Hepatic stellate cell (primary cell): ENCODE data around the gene TMEM63C.

Source experiments
- DNase-seq: peaks from one replicate; pipeline ENCODE4 v3.0.0; 2011; ENCODE audit warnings: low spot score

Gene TMEM63C

GRCh38 chr14:77181603-77182437 lies at the start of gene TMEM63C:
Gene TMEM63C (plus strand): TSS chr14:77181798. CDS start chr14:77218814, 37,016 bp downstream.
- DNase-seq: no peak

GRCh38 chr14:77131871-77132486 lies 49.6 kb upstream of the TMEM63C start:
- no peak for DNase-seq

GRCh38 chr14:77133720-77134338 lies 47.8 kb upstream of the TMEM63C start:
- peak; percentile 73 for DNase-seq

GRCh38 chr14:77139022-77139421 lies 42.6 kb upstream of the TMEM63C start:
- DNase-seq: no peak

- peak; percentile 61 for DNase-seq
Measured at GRCh38 chr14:77139540-77140358, 41.8 kb upstream of the TMEM63C start.

GRCh38 chr14:77140359-77141213 lies 41.0 kb upstream of the TMEM63C start:
- DNase-seq: no peak

- peak; percentile 56 for DNase-seq
Measured at GRCh38 chr14:77141214-77142004, 40.2 kb upstream of the TMEM63C start, which contains the start of gene ZDHHC22. Gene ZDHHC22 (minus strand): TSS chr14:77141791. CDS start chr14:77139738, 2,053 bp downstream.

- DNase-seq: no peak
Measured at GRCh38 chr14:77142005-77142800, 39.4 kb upstream of the TMEM63C start.

- DNase-seq: no peak
Measured at GRCh38 chr14:77143071-77143470, 38.5 kb upstream of the TMEM63C start.

- no peak for DNase-seq
Measured at GRCh38 chr14:77144412-77145115, 37.0 kb upstream of the TMEM63C start.

GRCh38 chr14:77145975-77146740 lies 35.4 kb upstream of the TMEM63C start:
- no peak for DNase-seq

- DNase-seq: no peak
Measured at GRCh38 chr14:77148510-77149231, 32.9 kb upstream of the TMEM63C start.

- DNase-seq: peak; percentile 39
Measured at GRCh38 chr14:77151245-77151644, 30.4 kb upstream of the TMEM63C start.

GRCh38 chr14:77151918-77152588 lies 29.5 kb upstream of the TMEM63C start:
- DNase-seq: peak; percentile 59

GRCh38 chr14:77153802-77154201 lies 27.8 kb upstream of the TMEM63C start:
- DNase-seq: no peak

- DNase-seq: no peak
Measured at GRCh38 chr14:77154421-77154820, 27.2 kb upstream of the TMEM63C start.

GRCh38 chr14:77155083-77155482 lies 26.5 kb upstream of the TMEM63C start:
- no peak for DNase-seq
